ENCODE measurements around the gene COL2A1. TPM values are rescaled to one million over a fixed set of nuclear protein-coding genes. Genes with fewer than 3 reads are reported as not detected.

COL2A1 gene
- total RNA-seq, 2 experiments from 2014 or later: not detected

- Mint-ChIP-seq H3K36me3 (ENCODE audit: low read depth) (peaks cover 1% of the 10 kb centered on the region), H3K27ac (no peak overlapping the region), H3K27me3 (no peaks in the 10 kb centered on the region), H3K9me3 (no peaks in the 10 kb centered on the region), H3K4me3 (no peak overlapping the region), H3K4me1 (ENCODE audit: low read depth) (no peaks in the 10 kb centered on the region)
- peaks cover 3% of the 10 kb centered on the region for H3K4me1 ChIP-seq (ENCODE audit: insufficient read depth, low read length)
- H3K27me3 ChIP-seq (ENCODE audit: control insufficient read depth in 1 of 2, insufficient read depth in 2 of 2, low read length in 2 of 2): no peaks in the 10 kb centered on the region
- no peak for DNase-seq
- TF ChIP-seq CTCF (IDR thresholded peaks at IDR 0.05): no peak
- no peak overlapping the region for H3K4me3 ChIP-seq (ENCODE audit: low read length)
- no peaks in the 10 kb centered on the region for H3K9me3 ChIP-seq (ENCODE audit: control insufficient read depth in 1 of 2, insufficient read depth in 1 of 2, low read length in 2 of 2)
- ChIA-PET POLR2A (no interaction called here), CTCF (no interaction called here)
- ATAC-seq (ENCODE audit: poor library complexity): no peak
- intact Hi-C loops (cut with DNase I, micrococcal nuclease): no loop called here
- H3K36me3 ChIP-seq (ENCODE audit: insufficient read depth, low read length): peaks cover 2% of the 10 kb centered on the region
- no peak overlapping the region for H3K27ac ChIP-seq (ENCODE audit: low read depth in 1 of 2, low read length in 2 of 2)
Measured at GRCh38 chr12:48038085-48038484, 33.8 kb upstream of the COL2A1 start.

- Histone ChIP-seq H3K27me3 (ENCODE audit: control insufficient read depth in 1 of 2, insufficient read depth in 2 of 2, low read length in 2 of 2) (no peaks in the 10 kb centered on the region), H3K27ac (ENCODE audit: low read depth in 1 of 2, low read length in 2 of 2) (no peak overlapping the region), H3K36me3 (ENCODE audit: insufficient read depth, low read length) (no peaks in the 10 kb centered on the region), H3K4me1 (ENCODE audit: insufficient read depth, low read length) (peaks cover 3% of the 10 kb centered on the region), H3K9me3 (ENCODE audit: control insufficient read depth in 1 of 2, insufficient read depth in 1 of 2, low read length in 2 of 2) (no peaks in the 10 kb centered on the region), H3K4me3 (ENCODE audit: low read length) (no peak overlapping the region)
- H3K4me3 Mint-ChIP-seq: no peak overlapping the region
- POLR2A ChIA-PET: no interaction called here
- H3K27ac Mint-ChIP-seq: no peak overlapping the region
- intact Hi-C loops (cut with DNase I, micrococcal nuclease): no loop called here
- no peaks in the 10 kb centered on the region for H3K4me1 Mint-ChIP-seq (ENCODE audit: low read depth)
- no peaks in the 10 kb centered on the region for H3K9me3 Mint-ChIP-seq
- TF ChIP-seq CTCF (IDR thresholded peaks at IDR 0.05): no peak
- CTCF ChIA-PET: no interaction called here
- DNase-seq: no peak
- ATAC-seq (ENCODE audit: poor library complexity): no peak
- H3K36me3 Mint-ChIP-seq (ENCODE audit: low read depth): no peaks in the 10 kb centered on the region
- H3K27me3 Mint-ChIP-seq: no peaks in the 10 kb centered on the region
Measured at GRCh38 chr12:48037267-48037915, 33.1 kb upstream of the COL2A1 start.

GRCh38 chr12:48036818-48037217 is 32.5 kb upstream of the COL2A1 start:
- CTCF ChIA-PET: no interaction called here

More at GRCh38 chr12:48036818-48037217, 32.5 kb upstream of the COL2A1 start:
- Mint-ChIP-seq H3K27ac (no peak overlapping the region), H3K4me3 (no peak overlapping the region), H3K9me3 (no peaks in the 10 kb centered on the region), H3K36me3 (ENCODE audit: low read depth) (no peaks in the 10 kb centered on the region), H3K4me1 (ENCODE audit: low read depth) (no peaks in the 10 kb centered on the region), H3K27me3 (no peaks in the 10 kb centered on the region)
- intact Hi-C loops (cut with DNase I, micrococcal nuclease): no loop called here
- H3K27me3 ChIP-seq (ENCODE audit: control insufficient read depth in 1 of 2, insufficient read depth in 2 of 2, low read length in 2 of 2): no peaks in the 10 kb centered on the region
- DNase-seq (no peak), ATAC-seq (ENCODE audit: poor library complexity) (no peak)
- no peaks in the 10 kb centered on the region for H3K36me3 ChIP-seq (ENCODE audit: insufficient read depth, low read length)
- H3K4me1 ChIP-seq (ENCODE audit: insufficient read depth, low read length): peaks cover 3% of the 10 kb centered on the region
- no peak for TF ChIP-seq CTCF (IDR thresholded peaks at IDR 0.05)
- no peak overlapping the region for H3K27ac ChIP-seq (ENCODE audit: low read depth in 1 of 2, low read length in 2 of 2)
- H3K9me3 ChIP-seq (ENCODE audit: control insufficient read depth in 1 of 2, insufficient read depth in 1 of 2, low read length in 2 of 2): no peaks in the 10 kb centered on the region
- no peak overlapping the region for H3K4me3 ChIP-seq (ENCODE audit: low read length)
- POLR2A ChIA-PET: no interaction called here
